Measurements from ENCODE around the gene ITPRIP. TPM values are rescaled to one million over a fixed set of nuclear protein-coding genes. Genes with fewer than 3 reads are reported as not detected.

The ITPRIP gene
- total RNA-seq, 1 experiment from 2014 or later, result 3.8 TPM

DNA sequence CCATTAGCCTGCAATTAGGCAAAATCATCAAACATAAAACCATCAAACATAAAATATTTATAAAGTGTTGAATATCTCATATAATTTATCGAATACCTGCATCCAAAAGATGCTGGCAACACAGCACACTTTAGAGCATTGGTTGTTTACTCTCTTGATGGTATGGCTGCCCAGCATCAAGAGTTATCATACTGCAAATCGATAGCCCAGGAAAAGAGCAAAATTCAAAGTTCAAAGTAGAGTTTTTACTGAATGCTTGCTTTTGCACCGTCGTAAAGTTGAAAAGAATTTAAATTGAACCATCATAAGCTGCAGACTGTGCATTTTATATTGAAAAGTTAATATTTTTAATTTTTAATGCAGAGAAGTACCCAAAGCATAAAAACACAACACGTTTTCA, 73.5 kb downstream of the ITPRIP start:
- Histone ChIP-seq H3K9me3 (replicated peaks) (no peaks in the 10 kb centered on the region), H3K4me1 (replicated peaks) (peaks cover 14% of the 10 kb centered on the region), H3K36me3 (peaks cover 91% of the 10 kb centered on the region), H3K4me3 (no peak overlapping the region), H3K27ac (no peak overlapping the region), H3K27me3 (replicated peaks) (no peaks in the 10 kb centered on the region)
- DNase-seq (ENCODE audit: low read depth in 1 of 2, low spot score in 2 of 2), result no peak

DNA sequence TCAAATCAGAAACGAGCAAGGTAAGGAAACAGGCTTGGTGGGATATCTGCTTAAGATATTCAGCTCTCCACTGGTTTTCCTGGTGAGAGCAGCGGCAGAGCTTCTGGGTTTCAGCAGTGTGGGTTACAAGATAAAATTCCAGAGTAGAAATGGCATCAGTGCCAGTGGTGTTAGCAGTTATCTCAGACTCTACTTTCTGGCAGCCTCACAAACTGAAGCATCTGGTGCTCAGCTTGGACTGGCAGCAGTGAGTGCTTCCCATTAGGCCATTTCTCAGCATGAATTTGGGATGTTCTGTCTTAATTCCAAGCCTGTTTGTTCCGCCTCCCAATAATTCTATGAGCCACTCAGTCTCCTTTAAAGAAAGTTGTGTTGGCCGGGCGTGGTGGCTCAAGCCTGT, 76.2 kb downstream of the ITPRIP start:
- Histone ChIP-seq H3K27me3 (replicated peaks) (no peaks in the 10 kb centered on the region), H3K4me1 (replicated peaks) (peaks cover 15% of the 10 kb centered on the region), H3K4me3 (no peak overlapping the region), H3K9me3 (replicated peaks) (no peaks in the 10 kb centered on the region), H3K27ac (no peak overlapping the region), H3K36me3 (peaks cover 93% of the 10 kb centered on the region)
- DNase-seq (ENCODE audit: low read depth in 1 of 2, low spot score in 2 of 2), result no peak

DNA sequence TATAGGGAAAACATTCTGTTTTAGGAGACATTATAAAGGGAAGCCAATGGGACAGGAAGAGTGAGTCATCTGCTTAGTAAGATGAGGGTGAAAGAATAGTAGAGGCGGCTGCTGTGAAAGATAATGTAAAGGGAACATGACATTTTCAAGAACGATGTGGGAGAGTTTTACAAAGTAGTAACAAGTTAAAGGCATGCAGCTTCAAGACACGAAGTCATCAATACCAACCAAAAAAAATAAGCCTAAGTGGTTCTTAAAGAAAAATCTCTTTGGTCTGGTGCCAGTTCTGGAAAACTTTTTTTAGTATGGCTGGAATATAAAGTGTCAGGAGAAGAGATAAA, 77.5 kb downstream of the ITPRIP start:
- H3K36me3 ChIP-seq, result peaks cover 92% of the 10 kb centered on the region
- peaks cover 24% of the 10 kb centered on the region for H3K4me1 ChIP-seq (replicated peaks)
- no peaks in the 10 kb centered on the region for H3K27me3 ChIP-seq (replicated peaks)
- peak in 1 of 2 experiments; percentile 48 for DNase-seq (ENCODE audit: low read depth in 1 of 2, low spot score in 2 of 2)
- H3K9me3 ChIP-seq (replicated peaks), result no peaks in the 10 kb centered on the region
- H3K4me3 ChIP-seq, result no peak overlapping the region
- no peak overlapping the region for H3K27ac ChIP-seq

DNA sequence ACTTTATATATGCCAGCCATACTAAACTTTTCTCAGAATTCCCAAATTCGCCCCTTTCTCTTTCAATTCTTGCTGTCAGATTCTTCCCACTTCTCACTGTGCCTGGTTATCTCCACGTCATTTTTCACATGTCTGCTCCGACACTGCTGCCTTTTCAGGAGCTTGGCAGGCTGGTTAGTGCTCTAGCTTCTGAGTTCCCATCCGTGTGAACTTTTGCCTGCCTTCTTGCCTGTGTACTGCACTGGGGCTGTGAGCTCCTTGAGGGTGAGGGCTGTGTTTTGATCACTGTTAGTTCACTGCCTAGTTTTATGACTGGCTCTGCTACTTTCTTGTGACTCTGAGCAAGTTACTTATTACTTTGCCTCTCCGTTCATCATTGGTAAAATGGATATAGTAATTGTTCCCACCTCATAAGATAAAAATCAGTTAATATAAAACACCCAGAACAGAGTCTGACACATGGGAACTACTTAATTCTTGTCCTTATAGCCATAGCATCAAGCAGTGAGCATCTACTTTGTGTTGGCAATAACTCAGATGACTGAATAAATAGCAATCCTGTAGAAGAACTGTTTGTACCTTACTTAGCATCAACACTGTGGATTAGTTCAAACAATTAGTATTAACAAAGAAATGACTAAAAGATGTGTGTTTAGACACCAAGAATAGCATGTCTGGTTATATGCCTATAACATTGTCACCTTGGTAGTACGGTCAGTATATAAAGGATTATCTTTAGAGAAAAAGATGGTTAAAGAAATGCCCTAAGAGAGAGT, 78.1 kb downstream of the ITPRIP start:
- Histone ChIP-seq H3K36me3 (peaks cover 89% of the 10 kb centered on the region), H3K4me1 (replicated peaks) (peaks cover 27% of the 10 kb centered on the region), H3K27ac (no peak overlapping the region), H3K9me3 (replicated peaks) (no peaks in the 10 kb centered on the region), H3K27me3 (replicated peaks) (no peaks in the 10 kb centered on the region), H3K4me3 (no peak overlapping the region)
- no peak for DNase-seq (ENCODE audit: low read depth in 1 of 2, low spot score in 2 of 2)

Other genes starting within 250 kb of the ITPRIP start
- 11.0 and 15.1 TPM in 2 replicates for gene SFR1, start 216.3 kb downstream of the ITPRIP start, total RNA-seq (2014; rRNA removed; shearing (Covaris generic))
- 0.08 and 0.16 TPM in 2 replicates for gene CFAP43, start 106.1 kb downstream of the ITPRIP start, total RNA-seq (2014; rRNA removed; shearing (Covaris generic))
- 186 and 247 TPM in 2 replicates for gene GSTO1, start 83.6 kb downstream of the ITPRIP start, total RNA-seq (2014; rRNA removed; shearing (Covaris generic))
- gene GSTO2, start 69.3 kb downstream of the ITPRIP start, total RNA-seq (2014; rRNA removed; shearing (Covaris generic)), result 0.13 TPM in 1 of 2 replicates, not detected in the other
- gene CFAP58, start 15.4 kb upstream of the ITPRIP start, total RNA-seq (2014; rRNA removed; shearing (Covaris generic)), result 0.34 and 1.5 TPM in 2 replicates

All from SJSA1 (cell line).